ENCODE measurements around the gene DGKB.

- no peak for TF ChIP-seq CTCF (IDR thresholded peaks at IDR 0.05)
- TF ChIP-seq POLR2A (IDR thresholded peaks at IDR 0.05) = no peak
Observed at GRCh38 chr7:14144538-14144937, 758.0 kb downstream of the DGKB start.
